Caco-2 (cell line): ENCODE results near the gene KIF1C. TPM values are rescaled to one million over a fixed set of nuclear protein-coding genes. Genes with fewer than 3 reads are reported as not detected.

ENCODE experiments used
- BruUV-seq: library from RNA; stranded (reverse); fragments of 400-500 nt; replicated peaks from 2 replicates; lab custom pipeline; 2021; lab: Mats Ljungman, UMichigan
- CTCF ChIA-PET: fragments of 300-600 bp; sonication (Branson Sonifier 250); formaldehyde crosslinking; loops from one replicate; lab custom pipeline; 2022; ENCODE audit warnings: antibody characterized with exemption; lab: Charles Lee
- POLR2A ChIA-PET: fragments of 300-600 bp; sonication (Branson Sonifier 250); formaldehyde crosslinking; loops from one replicate; lab custom pipeline; 2022; ENCODE audit warnings: antibody characterized with exemption; lab: Charles Lee
- DNase-seq, 2 experiments: peaks; one replicate each; pipeline versions ENCODE4 v3.0.0 to v3.0.0-alpha.2; 2020 to 2022
- H3K27me3 ChIP-seq: replicated peaks from 2 replicates; pipeline ENCODE4 v1.6.0; 2011; ENCODE audit warnings: low read length; ENCODE audit not compliant: control insufficient read depth, insufficient read depth
- H3K36me3 ChIP-seq: 2 replicates; pipeline ENCODE4 v1.5.1; 2011; ENCODE audit warnings: low read length; ENCODE audit not compliant: control insufficient read depth, insufficient read depth
- H3K4me1 ChIP-seq: fragments of 250-450 bp; sonication (Bioruptor Pico); 2 replicates; pipeline ENCODE4 v1.5.1; 2020; ENCODE audit warnings: mild to moderate bottlenecking
- H3K4me3 ChIP-seq: 2 replicates; pipeline ENCODE4 v1.5.1; 2011; ENCODE audit warnings: low read depth, mild to moderate bottlenecking, control low read depth, low read length
- H3K9me3 ChIP-seq: fragments of 250-450 bp; sonication (Bioruptor Pico); 2 replicates; pipeline ENCODE4 v1.5.1; 2020; ENCODE audit warnings: mild to moderate bottlenecking, moderate library complexity
- H3K27ac Mint-ChIP-seq: one replicate; pipeline ENCODE4 v1.8.0; 2022; ENCODE audit warnings: mixed read lengths; ENCODE audit not compliant: unreplicated experiment
- H3K27me3 Mint-ChIP-seq: one replicate; pipeline ENCODE4 v1.8.0; 2022; ENCODE audit warnings: mixed read lengths; ENCODE audit not compliant: insufficient read depth, unreplicated experiment
- H3K36me3 Mint-ChIP-seq: one replicate; pipeline ENCODE4 v1.8.0; 2022; ENCODE audit warnings: mild to moderate bottlenecking, mixed read lengths; ENCODE audit not compliant: insufficient read depth, unreplicated experiment
- H3K4me1 Mint-ChIP-seq: one replicate; pipeline ENCODE4 v1.8.0; 2022; ENCODE audit warnings: low read depth, mixed read lengths; ENCODE audit not compliant: unreplicated experiment
- H3K4me3 Mint-ChIP-seq: one replicate; pipeline ENCODE4 v1.8.0; 2022; ENCODE audit warnings: mild to moderate bottlenecking, moderate library complexity, mixed read lengths; ENCODE audit not compliant: unreplicated experiment
- H3K9me3 Mint-ChIP-seq: one replicate; pipeline ENCODE4 v1.8.0; 2022; ENCODE audit warnings: mixed read lengths; ENCODE audit not compliant: unreplicated experiment
- intact Hi-C: fragments of 100-400 bp; cut with micrococcal nuclease; formaldehyde crosslinking; loops from one replicate; pipeline ENCODE4 v1.10.0; 2022; ENCODE audit not compliant: unreplicated experiment
- total RNA-seq: library from RNA; stranded (reverse); gene quantifications from 2 replicates; pipeline ENCODE4 v1.2.3, GENCODE V29; 2022
- TF ChIP-seq, protein P1 (sequence below), 2 experiments: fragments of 200-600 bp in 1 of 2; IDR thresholded peaks; 1 replicate in 1 of 2; 2 replicates in 1 of 2; pipeline versions ENCODE4 v1.5.1 to v1.8.0; 2011 to 2022; ENCODE audit warnings: antibody characterized with exemption in 1 of 2, control low read depth in 1 of 2, inconsistent platforms in 1 of 2, low read depth in 1 of 2, low read length in 1 of 2, mild to moderate bottlenecking in 1 of 2, moderate library complexity in 1 of 2; ENCODE audit not compliant: insufficient read depth in 1 of 2, severe bottlenecking in 1 of 2, unreplicated experiment in 1 of 2

The KIF1C gene
- total RNA-seq, 1 experiment from 2014 or later: 87.5 TPM

DNA sequence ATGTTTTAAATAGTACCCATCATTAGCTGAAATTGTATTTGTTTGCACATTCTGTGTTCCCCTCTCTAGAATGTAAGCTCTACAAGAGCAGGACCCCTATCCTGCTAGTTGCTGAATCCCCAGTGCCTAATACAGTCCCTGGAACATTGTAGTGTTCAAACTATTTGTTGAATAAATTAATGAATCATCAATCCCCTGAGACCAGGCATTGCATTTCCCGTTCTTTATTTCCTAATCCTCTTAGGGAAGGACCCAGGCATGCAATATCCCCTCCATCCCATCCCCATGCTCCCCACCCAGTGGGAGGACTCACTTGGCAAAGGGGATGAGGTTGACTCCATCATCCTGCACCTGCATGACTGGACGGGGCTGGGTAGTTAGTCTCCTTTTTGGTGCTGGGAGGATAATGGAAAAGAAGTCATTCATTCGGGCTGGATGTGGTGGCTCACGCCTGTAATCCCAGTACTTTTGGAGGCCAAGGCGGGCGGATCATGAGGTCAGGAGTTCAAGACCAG, 3.6 kb upstream of the KIF1C start:
- Mint-ChIP-seq H3K27ac (no peak overlapping the region), H3K9me3 (no peaks in the 10 kb centered on the region), H3K27me3 (no peaks in the 10 kb centered on the region), H3K4me1 (peaks cover 2% of the 10 kb centered on the region), H3K36me3 (no peaks in the 10 kb centered on the region), H3K4me3 (no peak overlapping the region)
- H3K27me3 ChIP-seq: no peaks in the 10 kb centered on the region
- no peaks in the 10 kb centered on the region for H3K9me3 ChIP-seq
- no TSS peak for BruUV-seq
- no peaks in the 10 kb centered on the region for H3K4me1 ChIP-seq
- TF ChIP-seq, protein P1, sequence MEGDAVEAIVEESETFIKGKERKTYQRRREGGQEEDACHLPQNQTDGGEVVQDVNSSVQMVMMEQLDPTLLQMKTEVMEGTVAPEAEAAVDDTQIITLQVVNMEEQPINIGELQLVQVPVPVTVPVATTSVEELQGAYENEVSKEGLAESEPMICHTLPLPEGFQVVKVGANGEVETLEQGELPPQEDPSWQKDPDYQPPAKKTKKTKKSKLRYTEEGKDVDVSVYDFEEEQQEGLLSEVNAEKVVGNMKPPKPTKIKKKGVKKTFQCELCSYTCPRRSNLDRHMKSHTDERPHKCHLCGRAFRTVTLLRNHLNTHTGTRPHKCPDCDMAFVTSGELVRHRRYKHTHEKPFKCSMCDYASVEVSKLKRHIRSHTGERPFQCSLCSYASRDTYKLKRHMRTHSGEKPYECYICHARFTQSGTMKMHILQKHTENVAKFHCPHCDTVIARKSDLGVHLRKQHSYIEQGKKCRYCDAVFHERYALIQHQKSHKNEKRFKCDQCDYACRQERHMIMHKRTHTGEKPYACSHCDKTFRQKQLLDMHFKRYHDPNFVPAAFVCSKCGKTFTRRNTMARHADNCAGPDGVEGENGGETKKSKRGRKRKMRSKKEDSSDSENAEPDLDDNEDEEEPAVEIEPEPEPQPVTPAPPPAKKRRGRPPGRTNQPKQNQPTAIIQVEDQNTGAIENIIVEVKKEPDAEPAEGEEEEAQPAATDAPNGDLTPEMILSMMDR (IDR thresholded peaks at IDR 0.05; ENCODE audit: insufficient read depth in 1 of 2, low read depth in 1 of 2, low read length in 1 of 2, severe bottlenecking in 1 of 2, unreplicated experiment in 1 of 2): no peak
- DNase-seq: no peak
- POLR2A ChIA-PET: no interaction called here
- no peak overlapping the region for H3K4me3 ChIP-seq
- H3K36me3 ChIP-seq: no peaks in the 10 kb centered on the region
- intact Hi-C loops: no loop called here
- CTCF ChIA-PET: no interaction called here

DNA sequence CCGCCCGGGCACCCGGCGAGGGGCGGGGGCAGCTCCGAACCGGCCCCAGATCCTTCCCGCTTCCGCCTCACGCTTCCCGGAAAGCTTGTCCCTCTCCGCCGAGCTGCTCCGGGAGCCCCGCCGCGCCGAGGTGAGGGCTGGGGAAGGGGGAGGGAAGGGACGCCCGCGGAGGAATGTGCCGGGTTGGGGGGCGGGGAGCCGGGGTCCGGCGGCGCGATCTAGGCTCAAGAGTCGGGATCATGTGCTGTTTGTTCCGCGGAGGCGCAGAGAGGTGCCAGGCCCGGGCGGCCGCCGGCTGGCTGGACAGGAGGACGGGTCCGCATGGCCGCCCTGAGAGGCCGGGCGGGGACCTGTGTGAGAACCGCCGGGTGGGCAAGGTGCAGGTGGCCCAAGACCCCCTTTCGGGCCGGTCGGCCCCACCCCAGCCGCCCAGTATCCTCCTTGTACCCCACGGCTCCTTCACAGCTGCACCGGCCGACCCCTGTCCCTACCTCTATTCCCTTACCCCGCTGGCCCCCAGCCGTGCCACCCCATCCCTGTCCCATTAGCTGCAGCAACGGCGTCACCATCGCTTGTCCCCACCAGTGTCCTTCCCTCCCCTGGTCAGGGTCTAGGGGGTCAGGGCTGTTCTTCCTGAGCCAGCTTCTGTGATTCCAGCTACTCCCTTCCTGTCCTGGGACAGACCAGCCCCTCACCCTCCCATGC, 429 bp downstream of the KIF1C start:
- H3K27me3 ChIP-seq: no peaks in the 10 kb centered on the region
- H3K9me3 Mint-ChIP-seq: no peaks in the 10 kb centered on the region
- peaks cover 1% of the 10 kb centered on the region; the same call in 1 of the 2 replicates for H3K36me3 ChIP-seq
- TF ChIP-seq, protein P1 (IDR thresholded peaks at IDR 0.05; ENCODE audit: insufficient read depth in 1 of 2, low read depth in 1 of 2, low read length in 1 of 2, severe bottlenecking in 1 of 2, unreplicated experiment in 1 of 2): no peak
- no peaks in the 10 kb centered on the region for H3K27me3 Mint-ChIP-seq
- peak overlapping the region; percentile 78 for H3K4me3 ChIP-seq
- no peaks in the 10 kb centered on the region for H3K4me1 Mint-ChIP-seq
- H3K9me3 ChIP-seq: no peaks in the 10 kb centered on the region
- peak overlapping the region; percentile 57 for H3K27ac Mint-ChIP-seq
- peaks cover 23% of the 10 kb centered on the region for H3K36me3 Mint-ChIP-seq
- intact Hi-C loops: no loop called here
- CTCF ChIA-PET: interaction anchor here (0.6 kb wide), 1 partner anchor 80 kb away, joined by 3 read pairs; the partner anchor contains the start of gene ZFP3
- POLR2A ChIA-PET: interaction anchor here (0.6 to 1.2 kb wide), 4 partner anchors 29 to 80 kb away, joined by 3 to 15 read pairs (median 4); partner anchors contain the start of genes RNF167, SLC25A11, SPAG7 and ZFP3
- peaks cover 5% of the 10 kb centered on the region for H3K4me1 ChIP-seq
- no TSS peak for BruUV-seq
- peak in 1 of 2 experiments; percentile 38 for DNase-seq
- H3K4me3 Mint-ChIP-seq: peak overlapping the region; percentile 84

DNA sequence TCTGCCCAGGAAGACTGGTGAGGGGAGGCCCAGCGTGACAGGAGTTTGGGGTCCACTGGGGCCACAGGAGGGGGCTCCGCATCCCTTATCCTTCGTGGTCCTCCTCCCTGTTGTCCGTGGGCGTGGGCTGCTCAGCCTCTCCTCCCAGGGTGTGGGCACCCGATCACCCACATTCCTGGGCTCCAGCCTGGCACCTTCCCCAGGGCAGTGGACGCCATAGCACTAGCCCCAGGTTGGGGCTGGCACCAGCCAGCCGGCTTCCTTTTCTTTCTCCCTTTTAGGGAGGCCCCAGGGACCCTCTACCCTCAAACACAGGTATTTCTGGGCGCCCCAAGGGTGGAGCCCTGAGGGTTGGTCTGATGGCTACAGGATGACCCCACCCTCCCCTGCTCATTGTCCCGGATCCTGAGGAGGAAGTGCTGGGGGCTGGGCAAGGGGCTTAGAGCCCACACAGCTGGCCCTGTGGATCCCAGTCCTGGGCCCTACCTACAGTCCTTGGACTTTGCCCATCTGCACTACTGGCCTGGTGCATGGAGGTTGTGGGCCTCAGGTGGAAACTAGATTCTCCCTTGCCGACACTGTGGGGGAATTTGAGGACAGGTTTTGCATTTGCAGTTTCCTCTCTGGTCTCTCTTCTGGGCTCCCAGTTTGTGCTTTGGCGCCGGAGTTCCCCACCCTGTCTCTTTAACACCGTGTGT, 1.1 kb downstream of the KIF1C start:
- CTCF ChIA-PET: no interaction called here
- peak overlapping the region; percentile 78 for H3K4me3 ChIP-seq
- peaks cover 5% of the 10 kb centered on the region for H3K4me1 ChIP-seq
- no TSS peak for BruUV-seq
- POLR2A ChIA-PET: no interaction called here
- H3K36me3 ChIP-seq: peaks cover 1% of the 10 kb centered on the region
- DNase-seq: peak; percentile 46 to 74
- H3K27me3 ChIP-seq: no peaks in the 10 kb centered on the region
- Mint-ChIP-seq H3K4me3 (peak overlapping the region; percentile 84), H3K9me3 (no peaks in the 10 kb centered on the region), H3K27me3 (no peaks in the 10 kb centered on the region), H3K4me1 (no peaks in the 10 kb centered on the region), H3K27ac (peak overlapping the region; percentile 26), H3K36me3 (peaks cover 30% of the 10 kb centered on the region)
- intact Hi-C loops: no loop called here
- H3K9me3 ChIP-seq: no peaks in the 10 kb centered on the region
- TF ChIP-seq, protein P1 (IDR thresholded peaks at IDR 0.05; ENCODE audit: insufficient read depth in 1 of 2, low read depth in 1 of 2, low read length in 1 of 2, severe bottlenecking in 1 of 2, unreplicated experiment in 1 of 2): no peak
